Skeletal muscle tissue (tissue), 4 donors: ENCODE measurements around the gene SLC49A3. TPM values are rescaled to one million over a fixed set of nuclear protein-coding genes. Genes with fewer than 3 reads are reported as not detected.
"Not testable (repeated sequence)": the region's sequence is repeated elsewhere in the genome, so short reads cannot be mapped to it uniquely, and the experiment has no call there.

Source experiments
- H3K27ac ChIP-seq: one replicate; pipeline ENCODE4 v1.7.0; 2013; ENCODE audit warnings: mild to moderate bottlenecking, low read depth, low read length, inconsistent platforms
- H3K27me3 ChIP-seq, 3 donors: one replicate each; pipeline ENCODE4 v1.7.0; 2013; ENCODE audit warnings: low read length in 3 of 3; ENCODE audit not compliant: control insufficient read depth in 3 of 3, insufficient read depth in 3 of 3
- H3K36me3 ChIP-seq, 3 donors: one replicate each; pipeline ENCODE4 v1.7.0; 2013; ENCODE audit warnings: low read length in 3 of 3; ENCODE audit not compliant: control insufficient read depth in 3 of 3, insufficient read depth in 3 of 3
- H3K4me1 ChIP-seq, 3 donors: one replicate each; pipeline ENCODE4 v1.7.0; 2013; ENCODE audit warnings: low read length in 3 of 3, mild to moderate bottlenecking in 3 of 3; ENCODE audit not compliant: control insufficient read depth in 3 of 3, insufficient read depth in 3 of 3
- H3K4me3 ChIP-seq, 3 donors: one replicate each; pipeline ENCODE4 v1.7.0; 2013; ENCODE audit warnings: low read length in 3 of 3
- H3K9ac ChIP-seq, 3 donors: one replicate each; pipeline ENCODE4 v1.7.0; 2013; ENCODE audit warnings: low read length in 3 of 3, mild to moderate bottlenecking in 3 of 3, moderate library complexity in 2 of 3, low read depth in 1 of 3
- H3K9me3 ChIP-seq, 3 donors: one replicate each; pipeline ENCODE4 v1.7.0; 2013; ENCODE audit warnings: low read length in 3 of 3; ENCODE audit not compliant: control insufficient read depth in 3 of 3
- total RNA-seq: library from RNA; depleted of rRNA; stranded (reverse); fragments of >200 nt; gene quantifications from one replicate; pipeline ENCODE4 v1.2.3, GENCODE V29; 2014
- donor health status: Osteomylitis.

The SLC49A3 gene
- total RNA-seq, 1 donor from 2014 or later, result 4.2 TPM

GRCh38 chr4:730946-731904 is 42.3 kb upstream of the SLC49A3 start:
- H3K9ac ChIP-seq, H3K27me3 ChIP-seq, H3K4me1 ChIP-seq, H3K9me3 ChIP-seq, H3K4me3 ChIP-seq, H3K27ac ChIP-seq: not testable (repeated sequence)
- peaks cover 40 to 45% (median 40%) of the 10 kb centered on the region in 3 donors for H3K36me3 ChIP-seq

GRCh38 chr4:730511-730910 is 41.6 kb upstream of the SLC49A3 start:
- Histone ChIP-seq H3K36me3 (peaks cover 37 to 41% (median 38%) of the 10 kb centered on the region in 3 donors), H3K27me3 (no peaks in the 10 kb centered on the region), H3K27ac (no peak overlapping the region), H3K9ac (no peak overlapping the region), H3K4me3 (no peak overlapping the region), H3K4me1 (peaks cover 6 to 13% (median 9%) of the 10 kb centered on the region in 3 donors), H3K9me3 (no peaks in the 10 kb centered on the region)

- H3K27me3 ChIP-seq, result no peaks in the 10 kb centered on the region
- H3K4me1 ChIP-seq, result peaks cover 6 to 13% (median 9%) of the 10 kb centered on the region in 3 donors
- H3K4me3 ChIP-seq, result no peak overlapping the region
- H3K9me3 ChIP-seq, result no peaks in the 10 kb centered on the region
- H3K9ac ChIP-seq, result no peak overlapping the region
- no peak overlapping the region for H3K27ac ChIP-seq
- H3K36me3 ChIP-seq, result peaks cover 29 to 32% (median 30%) of the 10 kb centered on the region in 3 donors
These were observed 40.7 kb upstream of the SLC49A3 start for GRCh38 chr4:729336-730315.

- Histone ChIP-seq H3K9ac (no peak overlapping the region), H3K4me3 (no peak overlapping the region), H3K27ac (no peak overlapping the region), H3K9me3 (no peaks in the 10 kb centered on the region), H3K27me3 (no peaks in the 10 kb centered on the region), H3K4me1 (peaks cover 9 to 13% (median 9%) of the 10 kb centered on the region in 3 donors), H3K36me3 (peaks cover 12 to 13% (median 12%) of the 10 kb centered on the region in 3 donors)
These were observed 38.6 kb upstream of the SLC49A3 start for GRCh38 chr4:727576-727975.

GRCh38 chr4:726838-727237 is 37.9 kb upstream of the SLC49A3 start:
- peaks cover 9 to 13% (median 9%) of the 10 kb centered on the region in 3 donors for H3K4me1 ChIP-seq
- no peak overlapping the region for H3K4me3 ChIP-seq
- peak overlapping the region in 2 of 3 donors; percentile 16 to 23 for H3K9ac ChIP-seq
- no peaks in the 10 kb centered on the region for H3K9me3 ChIP-seq
- no peaks in the 10 kb centered on the region for H3K27me3 ChIP-seq
- peaks cover 9 to 11% (median 9%) of the 10 kb centered on the region in 3 donors for H3K36me3 ChIP-seq
- H3K27ac ChIP-seq, result no peak overlapping the region

- peak overlapping the region; percentile 40 for H3K27ac ChIP-seq
- peak overlapping the region in 2 of 3 donors; percentile 23 to 50 for H3K9ac ChIP-seq
These were observed 37.4 kb upstream of the SLC49A3 start for GRCh38 chr4:726235-726787.

DNA sequence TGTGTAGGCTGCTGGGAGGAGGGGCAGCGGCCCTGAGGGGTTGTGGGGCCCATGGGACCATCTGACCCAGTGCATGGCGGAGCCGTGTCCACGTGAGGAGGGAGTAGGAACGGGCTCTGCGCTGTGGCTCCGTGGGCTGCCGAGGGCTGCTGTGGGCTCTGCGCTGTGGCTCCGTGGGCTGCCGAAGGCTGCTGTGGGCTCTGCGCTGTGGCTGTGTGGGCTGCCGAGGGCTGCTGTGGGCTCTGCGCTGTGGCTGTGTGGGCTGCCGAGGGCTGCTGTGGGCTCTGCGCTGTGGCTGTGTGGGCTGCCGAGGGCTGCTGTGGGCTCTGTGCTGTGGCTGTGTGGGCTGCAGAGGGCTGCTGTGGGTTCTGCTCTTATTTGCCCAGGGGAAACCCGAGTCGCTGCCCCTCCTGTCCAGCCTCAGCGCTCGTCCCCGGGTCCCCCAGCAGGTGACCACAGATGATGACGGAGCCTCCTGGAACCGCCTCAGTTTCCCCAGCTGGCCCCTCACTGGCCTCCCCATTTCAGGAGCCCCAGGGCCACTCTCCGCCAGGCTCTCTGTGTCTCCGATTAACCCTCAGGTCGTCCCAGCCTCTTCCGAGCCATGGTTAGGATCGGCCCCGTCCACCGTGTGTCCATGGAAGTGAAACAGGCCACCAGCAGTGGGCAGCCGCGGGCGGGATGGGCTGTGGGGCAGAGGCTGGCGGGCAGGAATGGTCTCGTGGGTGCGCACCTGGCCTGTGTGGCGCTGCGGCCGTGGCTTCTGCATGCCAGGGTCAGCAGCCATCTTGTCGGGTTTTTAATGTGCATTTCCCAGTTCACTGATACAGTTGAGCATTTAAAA is 36.7 kb upstream of the SLC49A3 start:
- Histone ChIP-seq H3K9ac (peak overlapping the region in 1 of 3 donors; percentile 50), H3K4me1 (peaks cover 9 to 20% (median 12%) of the 10 kb centered on the region in 3 donors), H3K27ac (peak overlapping the region; percentile 40), H3K4me3 (no peak overlapping the region), H3K36me3 (peaks cover 2 to 3% (median 3%) of the 10 kb centered on the region in 3 donors), H3K9me3 (no peaks in the 10 kb centered on the region), H3K27me3 (no peaks in the 10 kb centered on the region)

More at GRCh38 chr4:726235-726787, 37.4 kb upstream of the SLC49A3 start:
- Histone ChIP-seq H3K4me3 (no peak overlapping the region), H3K4me1 (peaks cover 9 to 15% (median 9%) of the 10 kb centered on the region in 3 donors), H3K9me3 (no peaks in the 10 kb centered on the region), H3K27me3 (no peaks in the 10 kb centered on the region), H3K36me3 (peaks cover 9 to 10% (median 9%) of the 10 kb centered on the region in 3 donors)

DNA sequence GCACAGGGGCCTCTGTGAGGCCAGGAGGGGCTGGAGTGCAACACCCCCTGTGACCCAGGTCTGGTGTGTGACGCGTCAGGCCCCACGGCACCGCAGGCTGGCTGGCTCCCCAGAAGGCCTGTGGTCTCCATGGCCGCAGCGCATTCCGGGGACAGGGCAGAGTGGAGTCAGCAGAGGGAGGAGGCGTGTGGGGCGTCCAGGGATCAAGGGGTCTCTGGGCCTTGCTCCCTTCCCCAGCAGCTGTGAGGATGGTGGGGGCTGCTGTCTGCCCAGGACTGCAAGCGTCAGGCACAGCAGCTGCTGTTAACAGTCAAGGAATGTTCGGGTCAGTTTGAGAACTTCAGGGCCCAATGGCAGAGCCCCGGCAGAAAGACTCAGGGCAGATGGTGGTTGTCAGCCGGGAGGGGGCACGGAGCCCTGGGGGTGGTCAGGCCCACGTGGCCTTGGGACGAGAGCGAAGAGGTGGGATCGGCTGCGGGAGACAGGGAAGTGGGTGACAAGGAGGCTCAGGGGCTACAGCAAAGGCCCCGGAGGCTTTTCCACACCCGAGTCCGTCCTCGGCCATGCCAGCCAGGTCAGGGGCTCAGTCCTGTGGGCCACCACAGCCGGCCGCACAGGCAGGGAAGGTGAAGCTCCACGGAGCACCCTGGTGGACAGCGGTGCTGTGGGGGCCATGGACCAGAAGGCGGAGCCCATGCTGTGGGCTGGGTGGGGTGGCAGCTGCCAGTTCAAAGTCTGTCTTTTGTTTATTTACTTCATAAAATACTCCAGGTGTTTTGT is 35.0 kb upstream of the SLC49A3 start:
- H3K27me3 ChIP-seq, result no peaks in the 10 kb centered on the region
- peaks cover 9 to 20% (median 12%) of the 10 kb centered on the region in 3 donors for H3K4me1 ChIP-seq
- H3K9me3 ChIP-seq, result no peaks in the 10 kb centered on the region
- H3K9ac ChIP-seq, result no peak overlapping the region
- H3K36me3 ChIP-seq, result no peaks in the 10 kb centered on the region
- H3K27ac ChIP-seq, result no peak overlapping the region
- no peak overlapping the region for H3K4me3 ChIP-seq
